ENCODE data around the gene FUS.

- TF ChIP-seq, protein P1, sequence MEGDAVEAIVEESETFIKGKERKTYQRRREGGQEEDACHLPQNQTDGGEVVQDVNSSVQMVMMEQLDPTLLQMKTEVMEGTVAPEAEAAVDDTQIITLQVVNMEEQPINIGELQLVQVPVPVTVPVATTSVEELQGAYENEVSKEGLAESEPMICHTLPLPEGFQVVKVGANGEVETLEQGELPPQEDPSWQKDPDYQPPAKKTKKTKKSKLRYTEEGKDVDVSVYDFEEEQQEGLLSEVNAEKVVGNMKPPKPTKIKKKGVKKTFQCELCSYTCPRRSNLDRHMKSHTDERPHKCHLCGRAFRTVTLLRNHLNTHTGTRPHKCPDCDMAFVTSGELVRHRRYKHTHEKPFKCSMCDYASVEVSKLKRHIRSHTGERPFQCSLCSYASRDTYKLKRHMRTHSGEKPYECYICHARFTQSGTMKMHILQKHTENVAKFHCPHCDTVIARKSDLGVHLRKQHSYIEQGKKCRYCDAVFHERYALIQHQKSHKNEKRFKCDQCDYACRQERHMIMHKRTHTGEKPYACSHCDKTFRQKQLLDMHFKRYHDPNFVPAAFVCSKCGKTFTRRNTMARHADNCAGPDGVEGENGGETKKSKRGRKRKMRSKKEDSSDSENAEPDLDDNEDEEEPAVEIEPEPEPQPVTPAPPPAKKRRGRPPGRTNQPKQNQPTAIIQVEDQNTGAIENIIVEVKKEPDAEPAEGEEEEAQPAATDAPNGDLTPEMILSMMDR (IDR thresholded peaks at IDR 0.05) = no peak
- TF ChIP-seq POLR2A (IDR thresholded peaks at IDR 0.05) = no peak
Measured at GRCh38 chr16:31186930-31187807, 7.2 kb downstream of the FUS start.

Measured in thyroid gland (tissue), 4 donors.